HepG2 (cell line): ENCODE results near the gene TJP3. TPM values are rescaled to one million over a fixed set of nuclear protein-coding genes. Genes with fewer than 3 reads are reported as not detected.

Source experiments
- CREB1 ChIP-seq, 2 experiments: fragments of 450-650 bp in 1 of 2; IDR thresholded peaks; 2 replicates each; pipeline ENCODE4 v1.6.1; 2016 to 2017; ENCODE audit warnings: control low read depth in 1 of 2, mild to moderate bottlenecking in 1 of 2, missing compliant biosample characterization in 1 of 2, missing genetic modification characterization in 1 of 2
- KDM3A ChIP-seq: IDR thresholded peaks from 2 replicates; pipeline ENCODE4 v1.6.1; 2018; ENCODE audit warnings: low read depth, missing compliant biosample characterization
- NCOA2 ChIP-seq: sonication (generic); formaldehyde crosslinking; IDR thresholded peaks from 2 replicates; pipeline ENCODE4 v1.8.0; 2022; ENCODE audit warnings: inconsistent platforms
- SALL2 ChIP-seq: sonication (generic); formaldehyde crosslinking; IDR thresholded peaks from 2 replicates; pipeline ENCODE4 v1.8.1; 2023; ENCODE audit warnings: mild to moderate bottlenecking, missing genetic modification reagents, inconsistent platforms
- SIX4 ChIP-seq: sonication (generic); formaldehyde crosslinking; IDR thresholded peaks from 2 replicates; pipeline ENCODE4 v1.4.0; 2020; ENCODE audit warnings: missing genetic modification reagents
- SMARCE1 ChIP-seq: fragments of 450-650 bp; IDR thresholded peaks from 2 replicates; pipeline ENCODE4 v1.6.1; 2017; ENCODE audit warnings: borderline replicate concordance
- SP4 ChIP-seq: sonication (generic); formaldehyde crosslinking; IDR thresholded peaks from 2 replicates; pipeline ENCODE4 v1.8.1; 2023; ENCODE audit warnings: mild to moderate bottlenecking, missing genetic modification reagents
- TAF15 ChIP-seq: fragments of 200-400 bp; formaldehyde crosslinking; IDR thresholded peaks from one replicate; pipeline ENCODE4 v1.6.1; 2018; ENCODE audit warnings: mild to moderate bottlenecking, low read depth, low read length; ENCODE audit not compliant: poor library complexity, severe bottlenecking
- TBX3 ChIP-seq: fragments of 450-650 bp; IDR thresholded peaks from 2 replicates; pipeline ENCODE4 v1.6.1; 2017; ENCODE audit warnings: antibody characterized with exemption, mild to moderate bottlenecking, inconsistent platforms, borderline replicate concordance
- TEAD2 ChIP-seq: sonication (generic); formaldehyde crosslinking; IDR thresholded peaks from 2 replicates; pipeline ENCODE4 v1.9.0; 2021; ENCODE audit warnings: missing genetic modification reagents
- U2AF1 ChIP-seq: fragments of 200-400 bp; formaldehyde crosslinking; optimal IDR thresholded peaks from 2 replicates; pipeline ENCODE3; 2017; ENCODE audit warnings: mild to moderate bottlenecking, low read depth, low read length
- WIZ ChIP-seq: sonication (generic); formaldehyde crosslinking; IDR thresholded peaks from 2 replicates; pipeline ENCODE4 v1.5.1; 2020; ENCODE audit warnings: mild to moderate bottlenecking, missing genetic modification reagents
- ZBTB2 ChIP-seq: sonication (generic); formaldehyde crosslinking; IDR thresholded peaks from 2 replicates; pipeline ENCODE4 v1.8.0; 2022; ENCODE audit warnings: low read depth, missing genetic modification reagents
- ZNF333 ChIP-seq: sonication (generic); formaldehyde crosslinking; IDR thresholded peaks from 2 replicates; pipeline ENCODE4 v1.4.0; 2020; ENCODE audit warnings: mild to moderate bottlenecking, missing genetic modification reagents, borderline replicate concordance
- ZNF441 ChIP-seq: sonication (generic); formaldehyde crosslinking; IDR thresholded peaks from 2 replicates; pipeline ENCODE4 v1.7.0; 2021; ENCODE audit warnings: missing genetic modification reagents, borderline replicate concordance
- ZNF512 ChIP-seq: sonication (generic); formaldehyde crosslinking; IDR thresholded peaks from 2 replicates; pipeline ENCODE4 v1.4.0; 2020; ENCODE audit warnings: mild to moderate bottlenecking, missing genetic modification reagents
- ZNF572 ChIP-seq: sonication (generic); formaldehyde crosslinking; IDR thresholded peaks from 2 replicates; pipeline ENCODE4 v1.5.1; 2020; ENCODE audit warnings: mild to moderate bottlenecking, missing genetic modification reagents
- ZNF577 ChIP-seq: sonication (generic); formaldehyde crosslinking; IDR thresholded peaks from 2 replicates; pipeline ENCODE4 v1.4.0; 2020; ENCODE audit warnings: mild to moderate bottlenecking, low read depth, missing genetic modification reagents, borderline replicate concordance
- ZNF598 ChIP-seq: sonication (generic); formaldehyde crosslinking; IDR thresholded peaks from 2 replicates; pipeline ENCODE4 v1.5.1; 2020; ENCODE audit warnings: mild to moderate bottlenecking, missing genetic modification reagents, borderline replicate concordance
- ZNF703 ChIP-seq: sonication (generic); formaldehyde crosslinking; IDR thresholded peaks from 2 replicates; pipeline ENCODE4 v1.5.1; 2020; ENCODE audit warnings: missing genetic modification reagents, mild to moderate bottlenecking, moderate library complexity, borderline replicate concordance
- ZNF710 ChIP-seq: sonication (generic); formaldehyde crosslinking; IDR thresholded peaks from 2 replicates; pipeline ENCODE4 v1.5.0; 2020; ENCODE audit warnings: mild to moderate bottlenecking, missing genetic modification reagents, borderline replicate concordance
- ZNF737 ChIP-seq: sonication (generic); formaldehyde crosslinking; IDR thresholded peaks from 2 replicates; pipeline ENCODE4 v1.5.0; 2020; ENCODE audit warnings: missing genetic modification reagents, mild to moderate bottlenecking, borderline replicate concordance
- ZNF784 ChIP-seq: sonication (generic); formaldehyde crosslinking; IDR thresholded peaks from 2 replicates; pipeline ENCODE4 v1.5.1; 2020; ENCODE audit warnings: missing genetic modification reagents, mild to moderate bottlenecking, borderline replicate concordance
- polyA plus RNA-seq, 8 experiments: library from polyadenylated mRNA; depleted of rRNA in 3 of 8; stranded (reverse) in 7 of 8; unstranded in 1 of 8; fragments of >200 nt; fragmentation: Illumina TruSeq in 4 of 8; extraction: Trizol in 4 of 8; gene quantifications; 2 replicates each; pipeline versions ENCODE4 v1.2.1 to v1.2.3, GENCODE V29; 2011 to 2016; ENCODE audit warnings: low read depth in 4 of 8, missing spikeins in 1 of 8, mixed read lengths in 1 of 8; ENCODE audit not compliant: insufficient read depth in 1 of 8
- total RNA-seq, 5 experiments: library from RNA; depleted of rRNA; stranded (reverse); fragments of >200 nt; fragmentation: Illumina TruSeq; extraction: Trizol; gene quantifications; 2 replicates each; pipeline ENCODE4 v1.2.3, GENCODE V29; 2016; ENCODE audit warnings: low read depth in 1 of 5

The TJP3 gene
- total and polyA plus RNA-seq, 2 of the 13 experiments (the other 11 are each of a cell fraction or from before 2014, with no cell fraction given), result 2.3 to 21.5 TPM

- TF ChIP-seq ZNF710 (CRISPR knock-in tag) (0 out of 2 replicates have a peak, but pooled peaks have one; percentile 37), U2AF1 (no peak), CREB1 (IDR thresholded peaks at IDR 0.05) (no peak), CREB1 (CRISPR knock-in tag; IDR thresholded peaks at IDR 0.05) (no peak), ZNF703 (CRISPR knock-in tag) (no peak), SP4 (0 out of 2 replicates have a peak, but pooled peaks have one; percentile 25), ZNF784 (CRISPR knock-in tag) (peak; percentile 75; the same call in 1 of the 2 replicates), ZNF441 (CRISPR knock-in tag) (no peak), TBX3 (no peak), ZNF598 (CRISPR knock-in tag) (peak; percentile 77; the same call in 1 of the 2 replicates), TAF15 (no peak), SMARCE1 (no peak), ZNF572 (CRISPR knock-in tag) (peak; percentile 28; the same call in 1 of the 2 replicates), ZNF512 (no peak), WIZ (CRISPR knock-in tag) (no peak), KDM3A (CRISPR knock-in tag) (0 out of 2 replicates have a peak, but pooled peaks have one; percentile 24), NCOA2 (no peak), ZNF577 (CRISPR knock-in tag) (no peak), ZBTB2 (CRISPR knock-in tag) (no peak), ZNF737 (CRISPR knock-in tag) (no peak), ZNF333 (CRISPR knock-in tag) (no peak), TEAD2 (no peak), SALL2 (no peak; the same call in 1 of the 2 replicates), SIX4 (CRISPR knock-in tag) (no peak)
Measured at GRCh38 chr19:3665681-3666544, 42.3 kb upstream of the TJP3 start (continued).
